IMR-90 (cell line): ENCODE data around the gene GPR65. TPM values are rescaled to one million over a fixed set of nuclear protein-coding genes. Genes with fewer than 3 reads are reported as not detected.

Source experiments
- ATAC-seq: fragments of 200-7000 bp; cut with Tn5 transposase; 2 replicates; pipeline ENCODE4 v1.9.1; 2020; ENCODE audit warnings: low read depth, mild to moderate bottlenecking, moderate library complexity
- BruUV-seq: library from RNA; stranded (reverse); fragments of 400-500 nt; replicated peaks from 2 replicates; lab custom pipeline; 2021; lab: Mats Ljungman, UMichigan
- CTCF ChIA-PET: fragments of 300-600 bp; formaldehyde crosslinking; extraction: SDS; loops from one replicate; lab custom pipeline; 2021; ENCODE audit warnings: antibody characterized with exemption; lab: Yijun Ruan, JAX
- POLR2A ChIA-PET: fragments of 300-600 bp; sonication (Branson Sonifier 250); formaldehyde crosslinking; loops from one replicate; lab custom pipeline; 2022; ENCODE audit warnings: antibody characterized with exemption; ENCODE audit not compliant: unreplicated experiment; lab: Charles Lee
- DNase-seq: peaks from one replicate; pipeline ENCODE4 v3.0.0; 2013
- H2AFZ ChIP-seq: replicated peaks from 2 replicates; pipeline ENCODE3; 2013; ENCODE audit warnings: low read length, mild to moderate bottlenecking; ENCODE audit not compliant: poor library complexity
- H2AK5ac ChIP-seq: 2 replicates; pipeline ENCODE4 v1.6.1; 2013; ENCODE audit warnings: low read depth, low read length, inconsistent platforms
- H2AK9ac ChIP-seq: replicated peaks from 2 replicates; pipeline ENCODE3; 2013; ENCODE audit warnings: mild to moderate bottlenecking, low read depth, low read length, moderate library complexity; ENCODE audit not compliant: poor library complexity
- H2BK120ac ChIP-seq: 2 replicates; pipeline ENCODE4 v1.6.1; 2013; ENCODE audit warnings: low read depth, low read length, inconsistent platforms
- H2BK15ac ChIP-seq: 3 replicates; pipeline ENCODE4 v1.6.1; 2013; ENCODE audit warnings: low read depth, low read length, inconsistent platforms
- H2BK20ac ChIP-seq: 2 replicates; pipeline ENCODE4 v1.6.1; 2013; ENCODE audit warnings: low read depth, mild to moderate bottlenecking, inconsistent platforms, low read length, moderate library complexity
- H2BK5ac ChIP-seq: 2 replicates; pipeline ENCODE4 v1.6.1; 2013; ENCODE audit warnings: mild to moderate bottlenecking, low read depth, low read length, inconsistent platforms; ENCODE audit not compliant: poor library complexity, severe bottlenecking
- H3K14ac ChIP-seq: replicated peaks from 2 replicates; pipeline ENCODE4 v1.6.1; 2013; ENCODE audit warnings: low read depth, low read length, inconsistent platforms
- H3K18ac ChIP-seq: 2 replicates; pipeline ENCODE4 v1.6.1; 2013; ENCODE audit warnings: low read depth, low read length, control low read depth
- H3K23ac ChIP-seq: 2 replicates; pipeline ENCODE4 v1.6.1; 2013; ENCODE audit warnings: low read depth, low read length, inconsistent platforms
- H3K27ac ChIP-seq: 2 replicates; pipeline ENCODE4 v1.5.1; 2013; ENCODE audit warnings: mild to moderate bottlenecking, control low read depth, low read length; ENCODE audit not compliant: insufficient read depth
- H3K27me3 ChIP-seq: 2 replicates; pipeline ENCODE4 v1.6.1; 2013; ENCODE audit warnings: low read length; ENCODE audit not compliant: control insufficient read depth, insufficient read depth
- H3K36me3 ChIP-seq: 2 replicates; pipeline ENCODE4 v1.6.1; 2013; ENCODE audit warnings: low read length, mixed read lengths; ENCODE audit not compliant: control insufficient read depth, insufficient read depth
- H3K4ac ChIP-seq: 2 replicates; pipeline ENCODE4 v1.6.1; 2013; ENCODE audit warnings: low read depth, low read length, inconsistent platforms
- H3K4me1 ChIP-seq: 2 replicates; pipeline ENCODE4 v1.6.1; 2013; ENCODE audit warnings: low read length, mixed read lengths; ENCODE audit not compliant: control insufficient read depth, insufficient read depth
- H3K4me2 ChIP-seq: 2 replicates; pipeline ENCODE4 v1.6.1; 2013; ENCODE audit warnings: low read depth, mild to moderate bottlenecking, control low read depth, low read length, moderate library complexity
- H3K4me3 ChIP-seq: 2 replicates; pipeline ENCODE4 v1.5.1; 2013; ENCODE audit warnings: low read depth, mild to moderate bottlenecking, control low read depth, low read length, moderate library complexity; ENCODE audit not compliant: insufficient read depth
- H3K56ac ChIP-seq: 2 replicates; pipeline ENCODE4 v1.6.1; 2013; ENCODE audit warnings: low read length, inconsistent platforms; ENCODE audit not compliant: insufficient read depth; ENCODE audit errors: extremely low read depth
- H3K79me1 ChIP-seq, 2 experiments: 2 replicates each; pipeline ENCODE4 v1.6.1; 2013; ENCODE audit warnings: low read length in 2 of 2, inconsistent platforms in 1 of 2, low read depth in 1 of 2
- H3K9ac ChIP-seq: 2 replicates; pipeline ENCODE4 v1.6.1; 2013; ENCODE audit warnings: low read depth, low read length, control low read depth
- H3K9me1 ChIP-seq: 2 replicates; pipeline ENCODE4 v1.6.1; 2013; ENCODE audit warnings: low read length, inconsistent platforms; ENCODE audit not compliant: insufficient read depth
- H3K9me3 ChIP-seq: 2 replicates; pipeline ENCODE4 v1.6.1; 2013; ENCODE audit warnings: low read length; ENCODE audit not compliant: control insufficient read depth, insufficient read depth
- H4K20me1 ChIP-seq: 2 replicates; pipeline ENCODE4 v1.6.1; 2013; ENCODE audit warnings: low read length, inconsistent platforms; ENCODE audit not compliant: insufficient read depth
- H4K5ac ChIP-seq: 2 replicates; pipeline ENCODE4 v1.6.1; 2013; ENCODE audit warnings: mild to moderate bottlenecking, low read depth, low read length, control low read depth
- H4K8ac ChIP-seq, 2 experiments: 2 replicates each; pipeline ENCODE4 v1.6.1; 2013; ENCODE audit warnings: low read depth in 2 of 2, low read length in 2 of 2, control low read depth in 1 of 2, inconsistent platforms in 1 of 2
- H4K91ac ChIP-seq: 2 replicates; pipeline ENCODE4 v1.6.1; 2013; ENCODE audit warnings: low read depth, low read length, inconsistent platforms; ENCODE audit not compliant: insufficient read depth
- CEBPB ChIP-seq: IDR thresholded peaks from 2 replicates; pipeline ENCODE4 v1.6.1; 2012; ENCODE audit warnings: low read depth, low read length, improper control_type of control experiment
- CHD1 ChIP-seq: IDR thresholded peaks from 2 replicates; pipeline ENCODE4 v1.6.1; 2012; ENCODE audit warnings: low read depth, low read length, improper control_type of control experiment
- ELK1 ChIP-seq: fragments of 150-350 bp; IDR thresholded peaks from 2 replicates; pipeline ENCODE4 v1.6.1; 2016; ENCODE audit warnings: low read depth, mild to moderate bottlenecking, low read length, moderate library complexity, borderline replicate concordance
- FOS ChIP-seq: fragments of 150-350 bp; IDR thresholded peaks from 2 replicates; pipeline ENCODE4 v1.6.1; 2016; ENCODE audit warnings: low read depth, low read length
- MAZ ChIP-seq: IDR thresholded peaks from 2 replicates; pipeline ENCODE4 v1.6.1; 2012; ENCODE audit warnings: low read depth, mild to moderate bottlenecking, low read length, improper control_type of control experiment, moderate library complexity, borderline replicate concordance
- MXI1 ChIP-seq: IDR thresholded peaks from 2 replicates; pipeline ENCODE4 v1.6.1; 2012; ENCODE audit warnings: low read depth, mild to moderate bottlenecking, low read length, moderate library complexity, borderline replicate concordance
- NFE2L2 ChIP-seq: fragments of 150-350 bp; IDR thresholded peaks from 2 replicates; pipeline ENCODE4 v1.6.1; 2016; ENCODE audit warnings: low read depth, mild to moderate bottlenecking, low read length
- POLR2A ChIP-seq: IDR thresholded peaks from 2 replicates; pipeline ENCODE4 v1.6.1; 2012; ENCODE audit warnings: mild to moderate bottlenecking, low read depth, low read length
- RAD21 ChIP-seq: IDR thresholded peaks from 2 replicates; pipeline ENCODE4 v1.6.1; 2012; ENCODE audit warnings: low read length, improper control_type of control experiment
- RCOR1 ChIP-seq: IDR thresholded peaks from 2 replicates; pipeline ENCODE4 v1.6.1; 2012; ENCODE audit warnings: mild to moderate bottlenecking, low read length, improper control_type of control experiment; ENCODE audit not compliant: insufficient replicate concordance
- RFX5 ChIP-seq: IDR thresholded peaks from 2 replicates; pipeline ENCODE4 v1.8.0; 2012; ENCODE audit warnings: low read depth, mild to moderate bottlenecking, low read length, moderate library complexity
- SMC3 ChIP-seq: fragments of 150-350 bp; IDR thresholded peaks from 2 replicates; pipeline ENCODE4 v1.6.1; 2016; ENCODE audit warnings: low read depth, mild to moderate bottlenecking, antibody characterized with exemption, low read length, moderate library complexity
- WGBS, 2 experiments: methylation state at CpG; one replicate each; pipeline versions ENCODE4 v1.1.5 to v1.1.7; 2013; ENCODE audit warnings: missing lambda C conversion rate in 2 of 2; ENCODE audit not compliant: insufficient read length in 1 of 2; ENCODE audit errors: extremely low coverage in 2 of 2; 5-methylcytosine and 5-hydroxymethylcytosine counted together
- dilution Hi-C: fragments of 300-500 bp; cut with HindIII; formaldehyde crosslinking; loops from one replicate; pipeline ENCODE4 v1.14.3; 2018; ENCODE audit warnings: low sequenced_read_pairs; ENCODE audit not compliant: unreplicated experiment
- in situ Hi-C: fragments of 300-500 bp; cut with MboI; formaldehyde crosslinking; loops from 3 replicates; pipeline ENCODE4 v1.14.3; 2019; ENCODE audit warnings: low sequenced_read_pairs, inconsistent platforms, mixed read lengths
- intact Hi-C: fragments of 100-400 bp; cut with micrococcal nuclease; formaldehyde crosslinking; loops from 2 replicates; pipeline ENCODE4 v1.10.0; 2022
- polyA plus RNA-seq, 3 experiments: library from polyadenylated mRNA; depleted of rRNA; stranded (reverse); fragments of >200 nt; gene quantifications; 2 replicates each; pipeline ENCODE4 v1.2.3, GENCODE V29; 2012; ENCODE audit warnings: low replicate concordance in 1 of 3
- total RNA-seq: library from RNA; depleted of rRNA; stranded (reverse); fragments of >200 nt; gene quantifications from 2 replicates; pipeline ENCODE4 v1.2.3, GENCODE V29; 2012
- TF ChIP-seq, protein P1 (sequence below): fragments of 150-350 bp; IDR thresholded peaks from 2 replicates; pipeline ENCODE4 v1.6.1; 2017; ENCODE audit warnings: mild to moderate bottlenecking, antibody characterized with exemption, low read length, low read depth
- TF ChIP-seq, protein P2 (sequence below): conservative IDR thresholded peaks from 2 replicates; pipeline ENCODE4 v1.5.1; 2012; ENCODE audit warnings: mild to moderate bottlenecking, low read depth, low read length, improper control_type of control experiment

GPR65 gene
- total and polyA plus RNA-seq, 2 of the 4 experiments (the other 2 are of a cell fraction): 0.05 to 0.18 TPM

DNA sequence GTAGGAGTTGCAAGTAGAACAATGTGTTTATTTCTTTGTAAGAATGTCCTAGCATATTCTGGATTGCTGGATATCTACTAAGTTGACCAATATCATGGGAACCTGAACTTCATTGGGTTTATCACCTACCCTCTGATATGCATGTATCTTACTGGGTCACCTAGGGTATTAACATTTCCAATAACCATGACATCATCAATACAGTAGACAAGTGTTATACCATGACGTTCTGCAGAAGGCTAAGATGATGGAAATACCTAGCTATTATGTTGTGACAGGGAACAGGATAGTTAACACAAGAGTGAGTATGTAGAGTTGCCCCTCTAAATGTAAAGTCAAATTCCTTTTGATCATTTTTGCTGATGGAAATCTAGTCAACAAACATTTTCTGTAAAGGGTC is 26.0 kb downstream of the GPR65 start:
- Histone ChIP-seq H2AK5ac (no peak overlapping the region), H3K79me1 (no peaks in the 10 kb centered on the region), H3K14ac (no peak overlapping the region), H3K9me3 (no peaks in the 10 kb centered on the region), H2AK9ac (no peak overlapping the region), H2BK120ac (no peak overlapping the region), H3K18ac (no peak overlapping the region), H3K27ac (no peak overlapping the region), H2AFZ (no peak overlapping the region), H3K9ac (no peak overlapping the region), H3K27me3 (no peaks in the 10 kb centered on the region), H2BK5ac (no peak overlapping the region), H4K20me1 (no peaks in the 10 kb centered on the region), H4K8ac (no peak overlapping the region), H3K4ac (no peak overlapping the region), H3K4me2 (no peak overlapping the region), H2BK15ac (no peak overlapping the region), H3K56ac (no peak overlapping the region), H3K4me3 (no peak overlapping the region), H3K9me1 (no peaks in the 10 kb centered on the region), H3K4me1 (no peaks in the 10 kb centered on the region), H4K5ac (no peak overlapping the region), H4K91ac (no peak overlapping the region), H3K36me3 (no peaks in the 10 kb centered on the region), H3K23ac (no peak overlapping the region), H2BK20ac (no peak overlapping the region)
- intact Hi-C loops (no loop called here), in situ Hi-C loops (no loop called here), dilution Hi-C loops (no loop called here)
- CTCF ChIA-PET: no interaction called here
- TF ChIP-seq CEBPB (no peak), SMC3 (no peak), FOS (no peak), RAD21 (no peak), CHD1 (no peak), POLR2A (no peak), MAZ (no peak), MXI1 (no peak), ELK1 (no peak), RFX5 (no peak), NFE2L2 (no peak), RCOR1 (no peak)
- TF ChIP-seq, protein P1, sequence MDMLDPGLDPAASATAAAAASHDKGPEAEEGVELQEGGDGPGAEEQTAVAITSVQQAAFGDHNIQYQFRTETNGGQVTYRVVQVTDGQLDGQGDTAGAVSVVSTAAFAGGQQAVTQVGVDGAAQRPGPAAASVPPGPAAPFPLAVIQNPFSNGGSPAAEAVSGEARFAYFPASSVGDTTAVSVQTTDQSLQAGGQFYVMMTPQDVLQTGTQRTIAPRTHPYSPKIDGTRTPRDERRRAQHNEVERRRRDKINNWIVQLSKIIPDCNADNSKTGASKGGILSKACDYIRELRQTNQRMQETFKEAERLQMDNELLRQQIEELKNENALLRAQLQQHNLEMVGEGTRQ: no peak
- TF ChIP-seq, protein P2, sequence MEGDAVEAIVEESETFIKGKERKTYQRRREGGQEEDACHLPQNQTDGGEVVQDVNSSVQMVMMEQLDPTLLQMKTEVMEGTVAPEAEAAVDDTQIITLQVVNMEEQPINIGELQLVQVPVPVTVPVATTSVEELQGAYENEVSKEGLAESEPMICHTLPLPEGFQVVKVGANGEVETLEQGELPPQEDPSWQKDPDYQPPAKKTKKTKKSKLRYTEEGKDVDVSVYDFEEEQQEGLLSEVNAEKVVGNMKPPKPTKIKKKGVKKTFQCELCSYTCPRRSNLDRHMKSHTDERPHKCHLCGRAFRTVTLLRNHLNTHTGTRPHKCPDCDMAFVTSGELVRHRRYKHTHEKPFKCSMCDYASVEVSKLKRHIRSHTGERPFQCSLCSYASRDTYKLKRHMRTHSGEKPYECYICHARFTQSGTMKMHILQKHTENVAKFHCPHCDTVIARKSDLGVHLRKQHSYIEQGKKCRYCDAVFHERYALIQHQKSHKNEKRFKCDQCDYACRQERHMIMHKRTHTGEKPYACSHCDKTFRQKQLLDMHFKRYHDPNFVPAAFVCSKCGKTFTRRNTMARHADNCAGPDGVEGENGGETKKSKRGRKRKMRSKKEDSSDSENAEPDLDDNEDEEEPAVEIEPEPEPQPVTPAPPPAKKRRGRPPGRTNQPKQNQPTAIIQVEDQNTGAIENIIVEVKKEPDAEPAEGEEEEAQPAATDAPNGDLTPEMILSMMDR: no peak
- POLR2A ChIA-PET: no interaction called here
- ATAC-seq (no peak), DNase-seq (no peak)
- no TSS peak for BruUV-seq
- no CpG with 5 or more reads among the region's 1 CpG for WGBS, 2 experiments
